Activated CD8-positive, alpha-beta memory T cell treated with anti-CD3 and anti-CD28 coated beads, Interleukin-2, amount 50 U/mL, for 48 hours (primary cell): ENCODE measurements around the gene GNAL.

Experiments
- DNase-seq: peaks from one replicate; pipeline ENCODE4 v3.0.0-alpha.2; 2020

Gene GNAL

DNA sequence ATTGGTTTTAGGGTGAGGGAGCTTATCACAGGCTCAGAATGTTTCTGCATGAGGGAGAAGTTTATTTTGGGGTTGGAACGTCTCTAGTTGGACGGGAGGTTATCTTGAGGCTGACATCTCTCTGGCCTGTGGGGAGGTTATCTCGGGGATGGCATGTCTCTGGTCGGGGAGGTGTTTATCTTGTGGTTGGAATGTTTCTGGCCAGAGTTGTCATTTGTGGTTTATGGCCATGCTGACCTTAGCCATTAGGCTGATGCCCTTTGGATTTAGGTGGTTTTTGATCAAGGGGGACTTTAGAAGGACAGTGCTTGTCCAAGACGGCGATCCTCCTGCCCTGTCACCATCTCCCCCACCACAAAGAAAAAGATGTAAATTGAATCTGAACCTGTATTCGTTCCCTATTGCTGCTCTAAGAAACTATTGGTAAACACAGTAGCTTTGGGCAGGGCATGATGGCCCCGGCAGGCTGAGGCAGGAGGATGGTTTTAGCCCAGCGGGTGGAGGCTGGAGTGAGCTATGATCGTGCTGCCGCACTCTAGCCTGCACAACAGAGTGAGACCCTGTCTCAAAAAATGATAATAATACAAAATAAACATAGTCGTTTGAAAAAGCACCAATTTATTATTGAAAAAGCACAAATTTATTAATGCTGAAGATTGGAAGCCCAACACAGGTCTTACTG, 236.9 kb downstream of the GNAL start:
- DNase-seq, result no peak

- no peak for DNase-seq
These were observed 238.4 kb downstream of the GNAL start for GRCh38 chr18:11927497-11927896.

DNA sequence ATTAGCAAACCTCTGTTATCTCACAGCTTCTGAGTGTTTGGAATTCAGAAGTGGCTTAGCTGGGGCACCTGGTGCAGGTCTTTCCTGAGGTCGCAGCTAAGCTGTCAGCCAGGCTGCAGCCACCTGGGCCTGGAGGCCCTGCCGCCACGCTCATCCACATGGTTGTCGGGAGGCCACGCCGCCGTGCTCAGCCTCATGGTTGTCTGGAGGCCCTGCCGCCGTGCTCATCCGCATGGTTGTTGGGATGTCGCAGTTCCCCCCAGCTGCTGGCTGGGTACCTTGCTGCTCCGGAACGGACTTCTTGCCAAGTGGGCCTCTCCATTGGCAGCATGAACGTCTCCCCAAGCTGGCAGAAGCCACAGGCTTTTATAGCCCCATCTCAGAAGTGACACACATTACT, 243.3 kb downstream of the GNAL start:
- DNase-seq, result no peak
